Measurements from ENCODE around the gene AHRR. TPM values are rescaled to one million over a fixed set of nuclear protein-coding genes. Genes with fewer than 3 reads are reported as not detected.

The AHRR gene
- total RNA-seq, 1 donor from 2014 or later = 2.6 TPM

DNA sequence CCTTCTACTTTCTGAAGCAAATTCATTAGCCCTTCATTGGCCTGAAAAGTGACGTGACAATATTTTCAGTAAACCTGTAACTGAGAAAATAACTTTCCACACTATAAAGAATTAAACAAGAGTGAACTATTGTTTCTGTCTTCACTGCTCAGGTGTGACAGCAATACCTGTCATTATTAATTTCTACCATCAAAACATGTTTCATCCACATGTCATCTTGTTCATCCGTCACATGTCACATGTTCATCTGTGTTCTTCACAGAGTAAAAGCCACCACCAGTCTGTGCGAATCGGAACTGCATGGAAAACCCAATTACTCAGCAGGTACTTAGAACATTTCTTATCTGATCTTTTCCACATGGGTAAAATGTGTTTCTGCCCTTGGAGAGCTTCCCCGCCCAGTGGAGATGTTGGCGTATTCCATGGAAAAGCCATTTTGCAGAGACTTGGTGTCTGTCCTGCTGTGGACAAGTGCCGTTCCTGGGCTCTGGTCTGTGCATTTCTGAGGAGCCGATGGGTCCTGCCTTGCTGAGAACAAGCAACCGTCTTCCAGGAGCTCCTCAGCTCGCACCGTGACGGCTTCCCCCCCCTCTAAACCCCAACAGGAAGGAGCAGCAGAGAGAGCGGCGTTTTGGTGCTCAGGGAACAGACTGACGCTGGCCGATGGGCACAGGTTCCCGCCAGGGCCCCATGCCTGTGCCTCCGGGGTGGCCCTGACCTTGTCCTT lies 110.8 kb downstream of the AHRR start:
- H3K27me3 ChIP-seq (ENCODE audit: control insufficient read depth, insufficient read depth, low read length) = peaks cover 2% of the 10 kb centered on the region
- H3K4me3 ChIP-seq (ENCODE audit: low read depth, low read length) = no peak overlapping the region
- TF ChIP-seq, protein P1, sequence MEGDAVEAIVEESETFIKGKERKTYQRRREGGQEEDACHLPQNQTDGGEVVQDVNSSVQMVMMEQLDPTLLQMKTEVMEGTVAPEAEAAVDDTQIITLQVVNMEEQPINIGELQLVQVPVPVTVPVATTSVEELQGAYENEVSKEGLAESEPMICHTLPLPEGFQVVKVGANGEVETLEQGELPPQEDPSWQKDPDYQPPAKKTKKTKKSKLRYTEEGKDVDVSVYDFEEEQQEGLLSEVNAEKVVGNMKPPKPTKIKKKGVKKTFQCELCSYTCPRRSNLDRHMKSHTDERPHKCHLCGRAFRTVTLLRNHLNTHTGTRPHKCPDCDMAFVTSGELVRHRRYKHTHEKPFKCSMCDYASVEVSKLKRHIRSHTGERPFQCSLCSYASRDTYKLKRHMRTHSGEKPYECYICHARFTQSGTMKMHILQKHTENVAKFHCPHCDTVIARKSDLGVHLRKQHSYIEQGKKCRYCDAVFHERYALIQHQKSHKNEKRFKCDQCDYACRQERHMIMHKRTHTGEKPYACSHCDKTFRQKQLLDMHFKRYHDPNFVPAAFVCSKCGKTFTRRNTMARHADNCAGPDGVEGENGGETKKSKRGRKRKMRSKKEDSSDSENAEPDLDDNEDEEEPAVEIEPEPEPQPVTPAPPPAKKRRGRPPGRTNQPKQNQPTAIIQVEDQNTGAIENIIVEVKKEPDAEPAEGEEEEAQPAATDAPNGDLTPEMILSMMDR (IDR thresholded peaks at IDR 0.05; ENCODE audit: insufficient read depth, low read length, poor library complexity, severe bottlenecking) = no peak
- no peak for DNase-seq (ENCODE audit: low read depth)
- H3K36me3 ChIP-seq (ENCODE audit: control insufficient read depth, insufficient read depth, low read length) = no peaks in the 10 kb centered on the region

DNA sequence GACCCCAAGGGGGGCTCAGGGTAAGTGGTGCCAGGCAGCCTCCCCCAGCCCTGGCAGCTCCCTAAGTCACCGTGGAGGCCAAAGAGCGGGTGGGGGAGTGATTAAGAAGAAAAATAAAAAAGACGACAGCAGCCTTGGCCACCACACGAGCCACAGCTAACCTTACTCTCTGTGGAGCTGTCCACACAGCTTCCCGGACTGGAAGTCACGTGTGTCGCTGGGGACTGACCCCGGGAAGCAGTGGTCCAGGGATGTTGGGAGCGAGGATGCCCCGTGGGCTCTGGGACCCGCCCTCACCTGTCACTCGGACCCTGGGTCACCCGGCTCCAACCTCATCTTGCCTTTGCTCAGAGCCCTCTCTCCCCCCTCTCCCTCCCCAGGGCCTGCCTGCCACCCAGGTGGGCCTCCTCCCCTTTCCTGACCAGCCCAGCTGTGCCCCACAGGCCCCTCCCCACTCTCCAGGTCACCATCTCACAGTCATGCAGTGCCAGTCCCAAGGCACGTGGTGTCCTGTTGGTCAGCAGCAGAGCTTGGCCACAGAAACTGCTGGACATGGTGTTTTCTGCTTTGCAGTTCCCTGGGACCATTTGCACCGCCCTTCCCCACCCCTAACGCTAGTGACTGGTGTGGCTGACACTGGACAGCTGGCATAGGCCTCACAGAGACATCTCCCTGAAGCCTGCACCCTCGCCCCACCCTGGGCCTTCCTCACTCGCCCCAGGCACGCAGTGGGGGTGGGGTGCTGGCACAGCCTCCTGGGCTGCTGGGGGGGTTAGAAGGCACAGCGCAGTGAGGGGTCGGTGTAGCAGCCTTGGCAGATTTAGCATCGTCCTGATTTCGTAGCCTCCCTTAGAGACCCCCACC lies 111.6 kb downstream of the AHRR start:
- H3K27me3 ChIP-seq (ENCODE audit: control insufficient read depth, insufficient read depth, low read length) = peaks cover 2% of the 10 kb centered on the region
- no peaks in the 10 kb centered on the region for H3K36me3 ChIP-seq (ENCODE audit: control insufficient read depth, insufficient read depth, low read length)
- no peak overlapping the region for H3K4me3 ChIP-seq (ENCODE audit: low read depth, low read length)
- no peak for DNase-seq (ENCODE audit: low read depth)
- TF ChIP-seq, protein P1 (IDR thresholded peaks at IDR 0.05; ENCODE audit: insufficient read depth, low read length, poor library complexity, severe bottlenecking) = no peak

GRCh38 chr5:433836-434235 lies 112.3 kb downstream of the AHRR start:
- H3K4me3 ChIP-seq (ENCODE audit: low read depth, low read length) = no peak overlapping the region
- DNase-seq (ENCODE audit: low read depth) = no peak
- H3K36me3 ChIP-seq (ENCODE audit: control insufficient read depth, insufficient read depth, low read length) = no peaks in the 10 kb centered on the region
- peaks cover 2% of the 10 kb centered on the region for H3K27me3 ChIP-seq (ENCODE audit: control insufficient read depth, insufficient read depth, low read length)
- TF ChIP-seq, protein P1 (IDR thresholded peaks at IDR 0.05; ENCODE audit: insufficient read depth, low read length, poor library complexity, severe bottlenecking) = no peak

DNA sequence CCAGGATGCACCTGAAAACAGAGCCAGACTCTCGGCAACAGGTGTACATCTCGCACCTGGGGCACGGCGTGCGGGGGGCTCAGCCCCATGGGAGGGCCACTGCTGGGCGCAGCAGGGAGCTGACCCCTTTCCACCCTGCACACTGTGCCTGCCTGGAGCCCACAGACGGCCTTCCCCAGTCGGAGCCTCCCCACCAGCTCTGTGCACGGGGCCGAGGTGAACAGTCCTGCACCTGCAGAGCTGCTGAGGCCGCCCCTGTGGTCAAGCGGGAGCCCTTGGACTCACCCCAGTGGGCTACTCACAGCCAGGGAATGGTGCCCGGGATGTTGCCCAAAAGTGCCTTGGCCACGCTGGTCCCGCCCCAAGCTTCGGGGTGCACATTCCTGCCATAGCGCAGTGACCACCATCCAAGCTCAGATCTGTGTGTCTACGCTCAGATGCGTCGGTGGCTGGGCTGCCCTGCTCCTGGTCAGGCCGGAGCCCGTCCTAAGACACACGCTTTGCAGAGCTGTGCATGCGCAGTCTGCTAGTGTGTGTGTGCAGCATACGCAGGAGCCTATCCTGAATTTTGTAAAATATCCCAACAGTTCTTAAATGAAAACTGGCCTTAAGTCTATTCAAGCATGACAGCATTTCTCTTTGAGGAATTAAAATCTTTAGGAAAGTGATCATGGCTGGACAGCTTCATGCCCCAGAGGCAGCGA lies 113.1 kb downstream of the AHRR start:
- TF ChIP-seq, protein P1 (IDR thresholded peaks at IDR 0.05; ENCODE audit: insufficient read depth, low read length, poor library complexity, severe bottlenecking) = no peak
- Histone ChIP-seq H3K36me3 (ENCODE audit: control insufficient read depth, insufficient read depth, low read length) (no peaks in the 10 kb centered on the region), H3K4me3 (ENCODE audit: low read depth, low read length) (no peak overlapping the region), H3K27me3 (ENCODE audit: control insufficient read depth, insufficient read depth, low read length) (peaks cover 2% of the 10 kb centered on the region)
- DNase-seq (ENCODE audit: low read depth) = no peak

DNA sequence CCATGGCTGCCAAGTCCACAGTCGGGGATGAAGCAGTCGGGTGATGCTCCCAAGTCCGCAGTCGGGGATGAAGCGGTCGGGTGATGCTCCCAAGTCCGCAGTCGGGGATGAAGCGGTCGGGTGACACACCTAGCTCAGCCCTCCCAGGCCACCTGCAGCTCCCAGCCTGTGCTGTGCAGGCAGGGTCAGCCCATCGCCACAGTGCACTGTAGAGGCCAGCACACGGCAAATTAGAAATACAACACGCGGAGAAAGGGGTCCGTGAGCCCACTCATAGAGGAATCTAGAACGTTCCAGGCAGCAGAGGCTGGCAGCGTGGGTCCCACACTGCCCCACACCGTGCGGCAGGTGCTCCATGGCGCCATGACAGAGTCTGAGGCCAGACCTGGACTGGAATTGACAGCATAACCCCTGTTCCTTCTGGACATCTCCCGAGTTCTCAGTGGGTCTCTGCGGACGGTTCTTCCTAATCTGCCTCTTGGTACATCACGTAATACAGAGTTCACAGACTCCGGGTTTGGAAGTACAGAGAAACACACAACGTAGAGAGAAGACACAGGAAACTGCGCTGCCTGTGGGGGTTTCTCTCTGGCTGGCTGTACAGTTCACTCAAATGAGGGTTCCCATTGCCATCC lies 113.8 kb downstream of the AHRR start:
- H3K36me3 ChIP-seq (ENCODE audit: control insufficient read depth, insufficient read depth, low read length) = no peaks in the 10 kb centered on the region
- DNase-seq (ENCODE audit: low read depth) = no peak
- H3K27me3 ChIP-seq (ENCODE audit: control insufficient read depth, insufficient read depth, low read length) = peaks cover 2% of the 10 kb centered on the region
- TF ChIP-seq, protein P1 (IDR thresholded peaks at IDR 0.05; ENCODE audit: insufficient read depth, low read length, poor library complexity, severe bottlenecking) = no peak
- no peak overlapping the region for H3K4me3 ChIP-seq (ENCODE audit: low read depth, low read length)
